ENCODE measurements around the gene SNRNP48. TPM values are rescaled to one million over a fixed set of nuclear protein-coding genes. Genes with fewer than 3 reads are reported as not detected.
A peak's percentile ranks its signal among the peaks of the same experiment; 100 is the strongest.

The SNRNP48 gene
- polyA plus RNA-seq, 1 donor (not counting 4 experiments of a cell fraction or from before 2014, with no cell fraction given): 12.2 TPM

DNA sequence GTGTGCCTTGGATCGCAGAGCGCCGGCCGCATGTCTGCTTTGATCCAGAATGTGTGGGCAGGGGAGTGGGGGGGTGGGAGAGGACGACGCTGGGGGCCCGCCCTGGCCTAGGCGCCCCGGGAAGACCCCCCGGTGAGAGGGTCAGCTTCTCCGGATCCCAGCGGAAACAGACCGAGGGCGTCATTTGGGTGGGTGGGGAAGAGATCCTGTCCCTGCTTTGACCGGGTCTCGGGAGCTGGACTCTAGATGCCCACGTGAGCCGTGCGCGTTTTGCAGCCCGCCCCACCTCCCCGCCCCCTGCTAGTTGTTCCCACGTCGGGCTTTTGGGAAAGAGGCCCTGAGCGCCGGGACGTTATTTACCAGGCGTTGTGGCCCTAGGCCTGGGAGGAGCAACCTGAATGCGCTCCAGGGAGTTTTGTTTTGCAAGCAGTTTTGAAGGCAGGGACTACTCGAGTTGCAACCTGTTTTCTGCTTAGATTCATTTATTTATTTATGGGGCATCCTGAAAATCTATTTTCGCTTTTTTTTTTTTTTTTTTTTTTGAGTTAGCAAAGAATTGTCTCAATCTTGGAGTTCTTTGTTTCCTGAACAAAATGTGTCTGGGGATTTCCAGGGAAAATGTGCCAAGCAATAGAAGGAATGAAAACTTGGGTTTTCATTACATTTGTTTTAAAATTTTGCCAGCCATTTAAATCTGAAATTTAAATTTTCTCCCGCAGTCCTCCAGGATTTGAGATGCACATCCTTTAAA lies 46.9 kb upstream of the SNRNP48 start:
- H3K9ac ChIP-seq (ENCODE audit: control insufficient read depth, extremely low read depth, insufficient read depth, low read length): peak overlapping the region; percentile 98
- FAIRE-seq (no peak), DNase-seq (ENCODE audit: low read depth, low spot score) (no peak)
- peak overlapping the region; percentile 97 for H3K27ac ChIP-seq (ENCODE audit: control insufficient read depth, insufficient read depth, low read length)
- dilution Hi-C loops (cut with MboI; ENCODE audit: extremely low pct_ligation_motif_present, low sequenced_read_pairs): no loop called here
- peaks cover 0 to 22% of the 10 kb centered on the region in 2 experiments for H3K36me3 ChIP-seq (ENCODE audit: control insufficient read depth in 2 of 2, extremely low read depth in 1 of 2, insufficient read depth in 2 of 2, low read length in 2 of 2)
- peak overlapping the region; percentile 66 to 98 (median 97) for H3K4me3 ChIP-seq (ENCODE audit: control insufficient read depth in 2 of 3, extremely low read depth in 1 of 3, insufficient read depth in 2 of 3, low read depth in 1 of 3, low read length in 3 of 3)
- H3K9me3 ChIP-seq (ENCODE audit: control insufficient read depth, low read depth, low read length): no peaks in the 10 kb centered on the region
- TF ChIP-seq, protein P1, sequence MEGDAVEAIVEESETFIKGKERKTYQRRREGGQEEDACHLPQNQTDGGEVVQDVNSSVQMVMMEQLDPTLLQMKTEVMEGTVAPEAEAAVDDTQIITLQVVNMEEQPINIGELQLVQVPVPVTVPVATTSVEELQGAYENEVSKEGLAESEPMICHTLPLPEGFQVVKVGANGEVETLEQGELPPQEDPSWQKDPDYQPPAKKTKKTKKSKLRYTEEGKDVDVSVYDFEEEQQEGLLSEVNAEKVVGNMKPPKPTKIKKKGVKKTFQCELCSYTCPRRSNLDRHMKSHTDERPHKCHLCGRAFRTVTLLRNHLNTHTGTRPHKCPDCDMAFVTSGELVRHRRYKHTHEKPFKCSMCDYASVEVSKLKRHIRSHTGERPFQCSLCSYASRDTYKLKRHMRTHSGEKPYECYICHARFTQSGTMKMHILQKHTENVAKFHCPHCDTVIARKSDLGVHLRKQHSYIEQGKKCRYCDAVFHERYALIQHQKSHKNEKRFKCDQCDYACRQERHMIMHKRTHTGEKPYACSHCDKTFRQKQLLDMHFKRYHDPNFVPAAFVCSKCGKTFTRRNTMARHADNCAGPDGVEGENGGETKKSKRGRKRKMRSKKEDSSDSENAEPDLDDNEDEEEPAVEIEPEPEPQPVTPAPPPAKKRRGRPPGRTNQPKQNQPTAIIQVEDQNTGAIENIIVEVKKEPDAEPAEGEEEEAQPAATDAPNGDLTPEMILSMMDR (optimal IDR thresholded peaks at IDR 0.05 in 1 of 3, IDR thresholded peaks at IDR 0.05 in 1 of 3, conservative IDR thresholded peaks at IDR 0.05 in 1 of 3; ENCODE audit: extremely low read depth in 1 of 3, insufficient read depth in 2 of 3, low read length in 3 of 3): no peak
- TF ChIP-seq EZH2 (IDR thresholded peaks at IDR 0.05; ENCODE audit: low read length): no peak
- H4K20me1 ChIP-seq (ENCODE audit: control insufficient read depth, extremely low read depth, insufficient read depth, low read length): peaks cover 22% of the 10 kb centered on the region
- H3K27me3 ChIP-seq (ENCODE audit: control insufficient read depth, extremely low read depth, insufficient read depth, low read length): no peaks in the 10 kb centered on the region
- no peaks in the 10 kb centered on the region for H3K9me1 ChIP-seq (ENCODE audit: control insufficient read depth, extremely low read depth, insufficient read depth, low read length)
- H3K4me1 ChIP-seq (ENCODE audit: control insufficient read depth, extremely low read depth, insufficient read depth, low read length): peaks cover 45% of the 10 kb centered on the region
- H3K79me2 ChIP-seq (ENCODE audit: control insufficient read depth, insufficient read depth, low read length): peaks cover 66% of the 10 kb centered on the region
- H2AFZ ChIP-seq (ENCODE audit: control insufficient read depth, low read length): no peak overlapping the region
- H3K4me2 ChIP-seq (ENCODE audit: control insufficient read depth, extremely low read depth, insufficient read depth, low read depth, low read length): peak overlapping the region; percentile 95

DNA sequence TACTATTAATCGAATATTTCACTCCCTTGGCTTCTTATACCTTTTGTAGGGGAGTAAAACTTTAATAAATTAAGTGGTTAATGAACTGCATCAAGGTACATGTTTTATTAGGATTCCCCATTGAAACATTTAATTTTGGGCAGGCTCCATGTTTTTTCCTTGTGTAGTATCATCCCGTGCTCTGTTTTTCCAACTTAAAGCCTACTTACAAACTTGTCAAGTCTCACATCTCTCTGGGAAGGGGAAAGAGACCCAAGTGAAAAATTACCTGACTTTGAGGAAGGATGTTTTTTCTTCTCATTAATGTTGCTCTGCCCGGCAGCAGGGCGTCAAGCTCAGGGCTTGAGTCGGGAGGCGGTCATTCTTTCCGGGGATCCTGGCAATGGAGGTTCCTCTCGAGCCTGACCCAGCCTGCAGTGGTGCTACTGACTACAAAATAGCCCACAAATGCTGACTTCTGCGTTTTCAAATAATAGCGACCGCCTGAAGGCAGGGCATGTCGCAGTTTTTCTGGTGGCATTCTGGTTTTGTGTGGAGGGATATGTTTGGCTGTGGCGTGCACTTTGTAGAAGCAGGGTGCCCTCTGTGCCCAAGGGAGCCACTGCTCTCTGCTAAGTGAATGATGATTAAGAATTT lies 46.1 kb upstream of the SNRNP48 start:
- dilution Hi-C loops (cut with MboI; ENCODE audit: extremely low pct_ligation_motif_present, low sequenced_read_pairs): no loop called here
- H3K4me3 ChIP-seq (ENCODE audit: control insufficient read depth in 2 of 3, extremely low read depth in 1 of 3, insufficient read depth in 2 of 3, low read depth in 1 of 3, low read length in 3 of 3): peak overlapping the region; percentile 66 to 98 (median 97)

More for the DNA sequence above, 46.1 kb upstream of the SNRNP48 start:
- peak overlapping the region; percentile 95 for H3K4me2 ChIP-seq (ENCODE audit: control insufficient read depth, extremely low read depth, insufficient read depth, low read depth, low read length)
- peak overlapping the region; percentile 98 for H3K9ac ChIP-seq (ENCODE audit: control insufficient read depth, extremely low read depth, insufficient read depth, low read length)
- no peaks in the 10 kb centered on the region for H3K9me1 ChIP-seq (ENCODE audit: control insufficient read depth, extremely low read depth, insufficient read depth, low read length)
- no peak for TF ChIP-seq EZH2 (IDR thresholded peaks at IDR 0.05; ENCODE audit: low read length)
- TF ChIP-seq, protein P1 (optimal IDR thresholded peaks at IDR 0.05 in 1 of 3, IDR thresholded peaks at IDR 0.05 in 1 of 3, conservative IDR thresholded peaks at IDR 0.05 in 1 of 3; ENCODE audit: extremely low read depth in 1 of 3, insufficient read depth in 2 of 3, low read length in 3 of 3): no peak
- peaks cover 1 to 22% of the 10 kb centered on the region in 2 experiments for H3K36me3 ChIP-seq (ENCODE audit: control insufficient read depth in 2 of 2, extremely low read depth in 1 of 2, insufficient read depth in 2 of 2, low read length in 2 of 2)
- H4K20me1 ChIP-seq (ENCODE audit: control insufficient read depth, extremely low read depth, insufficient read depth, low read length): peaks cover 26% of the 10 kb centered on the region
- no peak for DNase-seq (ENCODE audit: low read depth, low spot score)
- peaks cover 45% of the 10 kb centered on the region for H3K4me1 ChIP-seq (ENCODE audit: control insufficient read depth, extremely low read depth, insufficient read depth, low read length)
- no peaks in the 10 kb centered on the region for H3K27me3 ChIP-seq (ENCODE audit: control insufficient read depth, extremely low read depth, insufficient read depth, low read length)
- FAIRE-seq: no peak
- peak overlapping the region; percentile 97 for H3K27ac ChIP-seq (ENCODE audit: control insufficient read depth, insufficient read depth, low read length)
- no peak overlapping the region for H2AFZ ChIP-seq (ENCODE audit: control insufficient read depth, low read length)
- H3K79me2 ChIP-seq (ENCODE audit: control insufficient read depth, insufficient read depth, low read length): peaks cover 75% of the 10 kb centered on the region
- H3K9me3 ChIP-seq (ENCODE audit: control insufficient read depth, low read depth, low read length): no peaks in the 10 kb centered on the region
